Endodermal cell (in vitro differentiated cells): ENCODE results near the gene OR2W1. TPM values are rescaled to one million over a fixed set of nuclear protein-coding genes. Genes with fewer than 3 reads are reported as not detected.
A peak's percentile ranks its signal among the peaks of the same experiment; 100 is the strongest.

Experiments used
- DNase-seq: peaks from one replicate; pipeline ENCODE4 v3.0.0-alpha.2; 2017
- H3K27ac ChIP-seq: 2 replicates; pipeline ENCODE4 v1.5.1; 2013; ENCODE audit warnings: mild to moderate bottlenecking, low read depth, low read length, moderate library complexity
- H3K27me3 ChIP-seq: 2 replicates; pipeline ENCODE4 v1.6.1; 2013; ENCODE audit warnings: mild to moderate bottlenecking, low read length, moderate library complexity; ENCODE audit not compliant: insufficient read depth, control insufficient read depth, poor library complexity, severe bottlenecking
- H3K36me3 ChIP-seq: 2 replicates; pipeline ENCODE4 v1.7.0; 2013; ENCODE audit warnings: mild to moderate bottlenecking, low read length, moderate library complexity; ENCODE audit not compliant: control insufficient read depth, insufficient read depth
- H3K4me1 ChIP-seq: one replicate; pipeline ENCODE4 v1.7.0; 2013; ENCODE audit warnings: low read length; ENCODE audit not compliant: control insufficient read depth, insufficient read depth
- H3K4me3 ChIP-seq: 2 replicates; pipeline ENCODE4 v1.5.1; 2013; ENCODE audit warnings: mild to moderate bottlenecking, low read length, moderate library complexity
- H3K9ac ChIP-seq: 2 replicates; pipeline ENCODE4 v1.6.1; 2013; ENCODE audit warnings: mild to moderate bottlenecking, low read length, moderate library complexity; ENCODE audit not compliant: poor library complexity, severe bottlenecking; ENCODE audit errors: extremely low read depth
- H3K9me3 ChIP-seq: 2 replicates; pipeline ENCODE4 v1.6.1; 2013; ENCODE audit warnings: mild to moderate bottlenecking, low read length, moderate library complexity; ENCODE audit not compliant: control insufficient read depth
- H3K27ac Mint-ChIP-seq: 2 replicates; pipeline ENCODE4 v1.8.0; 2020; ENCODE audit warnings: mixed read lengths
- H3K27me3 Mint-ChIP-seq: 2 replicates; pipeline ENCODE4 v1.8.0; 2021; ENCODE audit warnings: mild to moderate bottlenecking, mixed read lengths; ENCODE audit not compliant: insufficient read depth
- H3K36me3 Mint-ChIP-seq: 2 replicates; pipeline ENCODE4 v1.8.0; 2020; ENCODE audit warnings: low read depth, mixed read lengths
- H3K4me1 Mint-ChIP-seq: 2 replicates; pipeline ENCODE4 v1.8.0; 2020; ENCODE audit warnings: mixed read lengths
- H3K4me3 Mint-ChIP-seq: 2 replicates; pipeline ENCODE4 v1.8.0; 2020; ENCODE audit warnings: mild to moderate bottlenecking, moderate library complexity, mixed read lengths
- H3K9me3 Mint-ChIP-seq: 2 replicates; pipeline ENCODE4 v1.8.0; 2020; ENCODE audit warnings: mild to moderate bottlenecking, mixed read lengths
- WGBS, 2 experiments: methylation state at CpG; one replicate each; pipeline versions ENCODE4 v1.1.5 to v1.1.7; 2013; ENCODE audit warnings: missing lambda C conversion rate in 2 of 2, mixed read lengths in 1 of 2; ENCODE audit not compliant: insufficient coverage in 1 of 2, insufficient read length in 1 of 2; 5-methylcytosine and 5-hydroxymethylcytosine counted together
- total RNA-seq, 2 donors: library from RNA; stranded (reverse); fragmentation: NEBNext Ultra II Directional in 1 of 2; extraction: Animal tissue kit (Norgen Biotek cat#: 25700) in 1 of 2; gene quantifications; 2 replicates in 1 of 2; 3 replicates in 1 of 2; pipeline ENCODE4 v1.2.1, GENCODE V29; 2021
- TF ChIP-seq, protein P1 (sequence below): fragments of 200-600 bp; sonication (generic); conservative IDR thresholded peaks from 2 replicates; pipeline ENCODE4 v1.5.0; 2021; ENCODE audit warnings: antibody characterized with exemption, mild to moderate bottlenecking

The OR2W1 gene
- total RNA-seq, 2 donors from 2014 or later, result not detected

GRCh38 chr6:29014729-29015608 is 30.0 kb downstream of the OR2W1 start:
- 93 to 94% methylated on average over 30 to 79 of the region's 79 CpGs for WGBS, 2 experiments
- no peaks in the 10 kb centered on the region for H3K4me1 ChIP-seq
- no peak overlapping the region for H3K27ac ChIP-seq
- peaks cover 49% of the 10 kb centered on the region for H3K27me3 ChIP-seq
- TF ChIP-seq, protein P1, sequence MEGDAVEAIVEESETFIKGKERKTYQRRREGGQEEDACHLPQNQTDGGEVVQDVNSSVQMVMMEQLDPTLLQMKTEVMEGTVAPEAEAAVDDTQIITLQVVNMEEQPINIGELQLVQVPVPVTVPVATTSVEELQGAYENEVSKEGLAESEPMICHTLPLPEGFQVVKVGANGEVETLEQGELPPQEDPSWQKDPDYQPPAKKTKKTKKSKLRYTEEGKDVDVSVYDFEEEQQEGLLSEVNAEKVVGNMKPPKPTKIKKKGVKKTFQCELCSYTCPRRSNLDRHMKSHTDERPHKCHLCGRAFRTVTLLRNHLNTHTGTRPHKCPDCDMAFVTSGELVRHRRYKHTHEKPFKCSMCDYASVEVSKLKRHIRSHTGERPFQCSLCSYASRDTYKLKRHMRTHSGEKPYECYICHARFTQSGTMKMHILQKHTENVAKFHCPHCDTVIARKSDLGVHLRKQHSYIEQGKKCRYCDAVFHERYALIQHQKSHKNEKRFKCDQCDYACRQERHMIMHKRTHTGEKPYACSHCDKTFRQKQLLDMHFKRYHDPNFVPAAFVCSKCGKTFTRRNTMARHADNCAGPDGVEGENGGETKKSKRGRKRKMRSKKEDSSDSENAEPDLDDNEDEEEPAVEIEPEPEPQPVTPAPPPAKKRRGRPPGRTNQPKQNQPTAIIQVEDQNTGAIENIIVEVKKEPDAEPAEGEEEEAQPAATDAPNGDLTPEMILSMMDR, result peak; percentile 33
- no peak overlapping the region for H3K9ac ChIP-seq
- Mint-ChIP-seq H3K27ac (no peak overlapping the region), H3K27me3 (peaks cover 59% of the 10 kb centered on the region), H3K4me3 (no peak overlapping the region), H3K9me3 (peaks cover 11% of the 10 kb centered on the region), H3K36me3 (no peaks in the 10 kb centered on the region), H3K4me1 (peaks cover 2% of the 10 kb centered on the region)
- no peak overlapping the region for H3K4me3 ChIP-seq
- H3K9me3 ChIP-seq, result no peaks in the 10 kb centered on the region
- no peaks in the 10 kb centered on the region for H3K36me3 ChIP-seq
- no peak for DNase-seq

- Histone ChIP-seq H3K27ac (no peak overlapping the region), H3K4me3 (peak overlapping the region; percentile 75), H3K9me3 (no peaks in the 10 kb centered on the region), H3K4me1 (no peaks in the 10 kb centered on the region), H3K9ac (no peak overlapping the region), H3K36me3 (no peaks in the 10 kb centered on the region), H3K27me3 (peaks cover 72% of the 10 kb centered on the region)
- TF ChIP-seq, protein P1, result no peak
- H3K27ac Mint-ChIP-seq, result no peak overlapping the region
- peak overlapping the region; percentile 64 for H3K4me3 Mint-ChIP-seq
- H3K4me1 Mint-ChIP-seq, result peaks cover 2% of the 10 kb centered on the region
- peaks cover 89% of the 10 kb centered on the region for H3K27me3 Mint-ChIP-seq
- no peaks in the 10 kb centered on the region for H3K36me3 Mint-ChIP-seq
- DNase-seq, result peak; percentile 85
- peaks cover 11% of the 10 kb centered on the region for H3K9me3 Mint-ChIP-seq
- WGBS, 2 experiments, result 0 to 2% methylated on average over 9 to 30 of the region's 30 CpGs
Measured at GRCh38 chr6:29011276-29011734, 33.7 kb downstream of the OR2W1 start.

- no peak overlapping the region for H3K9ac ChIP-seq
- H3K27me3 Mint-ChIP-seq, result peaks cover 91% of the 10 kb centered on the region
- no peaks in the 10 kb centered on the region for H3K4me1 ChIP-seq
- no peak for DNase-seq
- H3K36me3 ChIP-seq, result no peaks in the 10 kb centered on the region
- no peaks in the 10 kb centered on the region for H3K36me3 Mint-ChIP-seq
- peaks cover 2% of the 10 kb centered on the region for H3K4me1 Mint-ChIP-seq
- TF ChIP-seq, protein P1, result no peak
- H3K27ac Mint-ChIP-seq, result no peak overlapping the region
- H3K9me3 Mint-ChIP-seq, result peaks cover 3% of the 10 kb centered on the region
- no peak overlapping the region for H3K27ac ChIP-seq
- H3K27me3 ChIP-seq, result peaks cover 72% of the 10 kb centered on the region
- no peaks in the 10 kb centered on the region for H3K9me3 ChIP-seq
- H3K4me3 ChIP-seq, result no peak overlapping the region
- no CpG with 5 or more reads among the region's 1 CpG for WGBS, 2 experiments
- no peak overlapping the region for H3K4me3 Mint-ChIP-seq
Measured at GRCh38 chr6:29009358-29009757, 35.6 kb downstream of the OR2W1 start.
